Measurements from ENCODE around the gene ASB5.
A peak's percentile ranks its signal among the peaks of the same experiment; 100 is the strongest.

The ASB5 gene

GRCh38 chr4:176210579-176211296, 58.3 kb downstream of the ASB5 start:
- DNase-seq: no peak

DNA sequence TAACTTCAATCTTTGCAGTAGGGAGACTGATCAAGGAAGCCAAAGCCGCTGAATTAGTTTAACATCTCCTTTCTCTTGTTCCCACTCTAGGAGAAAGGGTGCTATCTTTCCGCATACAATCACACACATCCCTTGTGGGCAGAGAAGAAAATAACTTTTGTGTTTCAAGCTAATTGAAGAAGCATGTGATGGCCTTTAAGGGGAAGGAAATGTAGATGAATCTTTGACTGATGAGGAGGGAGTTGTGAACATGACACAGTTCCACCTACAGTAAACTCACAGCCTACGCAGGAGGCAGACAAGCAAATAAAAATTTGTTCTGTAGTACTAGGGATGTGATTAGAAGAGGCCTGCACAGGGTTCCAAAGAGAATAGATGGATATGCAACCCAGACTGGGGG, 58.9 kb downstream of the ASB5 start:
- no peak for DNase-seq

DNA sequence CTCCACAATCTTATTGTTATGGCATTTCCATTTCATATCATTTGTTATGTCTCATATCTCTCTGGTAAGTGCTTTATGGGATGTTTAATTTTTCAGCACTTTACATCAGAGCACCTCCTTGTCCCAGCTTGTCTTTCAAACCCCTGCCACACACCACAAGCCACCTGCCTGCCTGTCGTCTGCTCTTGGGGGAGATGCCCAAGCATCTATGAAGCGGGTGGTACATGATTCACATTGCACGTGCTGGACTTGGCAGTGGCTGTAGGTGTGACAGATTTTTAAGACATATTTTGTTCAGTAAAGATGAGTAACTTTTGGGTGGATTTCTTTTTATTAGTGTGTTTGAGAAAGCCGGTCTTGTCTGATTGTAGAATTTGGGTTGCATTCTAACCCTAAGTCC, 59.5 kb downstream of the ASB5 start:
- DNase-seq: no peak

- DNase-seq: no peak
Observed at GRCh38 chr4:176207839-176208238, 61.2 kb downstream of the ASB5 start.

DNA sequence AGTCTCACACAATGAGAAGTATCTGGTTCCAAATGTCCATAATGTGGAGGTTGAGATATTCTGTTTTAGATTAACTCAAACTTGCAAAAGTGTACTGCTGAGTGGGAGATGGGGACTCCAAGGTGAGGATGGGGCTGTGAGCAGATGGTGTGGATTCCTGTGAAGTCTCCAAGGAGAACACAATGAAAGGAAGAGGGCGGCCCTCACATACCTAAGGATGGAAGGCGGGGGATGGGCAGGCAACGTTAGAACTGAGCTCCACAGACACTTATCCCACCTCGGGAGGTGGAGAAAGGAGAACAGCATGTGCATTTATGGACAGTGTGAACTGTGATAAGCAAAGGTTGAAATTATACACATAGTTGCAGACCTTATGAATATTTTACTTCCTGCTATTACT, 63.7 kb downstream of the ASB5 start:
- DNase-seq: no peak

GRCh38 chr4:176198316-176198903, 70.6 kb downstream of the ASB5 start:
- no peak for DNase-seq

- DNase-seq: peak; percentile 93
Observed at GRCh38 chr4:176195184-176195978, 73.6 kb downstream of the ASB5 start, which contains the start of gene SPATA4. Gene SPATA4, minus strand, starts transcription at chr4:176195585. Its CDS starts 23 bp downstream, at chr4:176195562.

DNA sequence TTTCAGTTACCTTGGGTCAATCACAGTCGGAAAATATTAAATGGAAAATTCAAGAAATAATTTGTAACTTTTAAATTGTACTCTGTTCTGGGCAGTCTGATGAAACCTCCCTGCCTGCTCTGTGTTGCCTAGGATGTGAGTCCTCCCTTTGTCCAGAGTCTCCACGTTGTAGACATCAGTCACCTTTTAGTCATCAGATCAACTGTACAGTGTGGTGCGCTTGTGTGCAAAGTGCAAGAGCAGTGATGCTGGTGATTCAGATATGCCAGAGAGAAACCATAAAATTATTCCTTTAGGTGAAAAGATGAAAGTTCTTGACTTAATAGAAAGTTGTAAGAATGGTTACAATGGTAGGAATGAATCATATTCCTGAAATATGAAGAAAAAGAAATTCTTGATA, 75.1 kb downstream of the ASB5 start:
- DNase-seq: no peak

DNA sequence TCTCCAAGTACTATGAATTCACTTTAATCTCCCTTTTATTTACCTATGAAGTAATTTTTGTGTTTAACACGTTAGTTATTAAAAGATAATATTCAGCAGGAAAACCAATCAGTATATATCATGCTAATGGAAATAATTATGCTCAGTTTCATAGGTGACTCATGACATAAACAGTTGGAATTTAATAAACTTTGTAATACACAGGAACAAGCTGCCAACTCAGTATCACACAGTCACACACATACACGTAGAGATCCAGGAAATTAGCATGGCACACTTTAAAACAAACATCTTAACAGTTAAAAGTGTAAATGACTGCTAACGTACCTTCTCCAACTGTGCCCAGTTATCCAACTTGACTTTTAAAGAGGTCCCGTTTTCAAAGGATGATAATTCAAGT, 75.9 kb downstream of the ASB5 start:
- no peak for DNase-seq

- DNase-seq: no peak
Observed at GRCh38 chr4:176191974-176192373, 77.0 kb downstream of the ASB5 start.

DNA sequence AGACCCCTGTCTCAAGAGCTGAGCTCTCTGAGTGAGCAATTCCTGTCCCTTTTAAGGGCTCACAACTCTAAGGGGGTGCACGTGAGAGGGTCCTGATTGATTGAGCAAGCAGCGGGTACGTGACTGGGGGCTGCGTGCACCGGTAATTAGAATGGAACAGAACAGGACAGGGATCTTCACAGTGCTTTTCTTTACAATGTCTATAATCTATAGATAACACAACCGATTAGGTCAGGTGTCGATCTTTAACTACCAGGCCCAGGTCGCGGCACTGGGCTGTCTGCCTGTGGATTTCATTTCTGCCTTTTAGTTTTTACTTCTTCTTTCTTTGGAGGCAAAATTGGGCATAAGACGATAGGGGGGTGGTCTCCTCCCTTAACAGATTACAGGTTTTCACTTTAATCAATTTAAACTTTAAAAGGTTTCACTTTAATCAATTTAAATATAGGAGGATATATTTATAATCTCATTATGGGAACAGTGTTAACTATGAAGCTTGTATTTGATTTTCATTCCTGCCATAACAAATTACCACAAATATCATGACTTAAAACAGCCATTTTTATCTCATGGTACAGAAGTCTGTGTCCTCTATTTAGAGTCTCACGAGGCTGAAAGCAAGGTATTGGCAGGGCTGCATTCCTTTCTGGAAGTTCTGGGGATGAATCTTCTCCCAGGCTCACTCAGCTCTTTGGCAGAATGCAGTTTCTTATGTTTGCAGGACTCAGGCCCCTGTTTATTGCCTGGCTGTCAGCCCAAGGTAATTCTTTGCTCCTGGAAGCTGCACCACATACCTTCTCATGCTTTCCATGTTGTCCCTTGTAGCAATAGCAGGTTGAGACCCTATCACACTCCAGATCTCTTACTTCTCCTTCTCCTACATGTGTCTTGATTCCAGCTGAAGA, 78.9 kb downstream of the ASB5 start:
- no peak for DNase-seq

- DNase-seq: no peak
Observed at GRCh38 chr4:176188654-176189053, 80.4 kb downstream of the ASB5 start.

DNA sequence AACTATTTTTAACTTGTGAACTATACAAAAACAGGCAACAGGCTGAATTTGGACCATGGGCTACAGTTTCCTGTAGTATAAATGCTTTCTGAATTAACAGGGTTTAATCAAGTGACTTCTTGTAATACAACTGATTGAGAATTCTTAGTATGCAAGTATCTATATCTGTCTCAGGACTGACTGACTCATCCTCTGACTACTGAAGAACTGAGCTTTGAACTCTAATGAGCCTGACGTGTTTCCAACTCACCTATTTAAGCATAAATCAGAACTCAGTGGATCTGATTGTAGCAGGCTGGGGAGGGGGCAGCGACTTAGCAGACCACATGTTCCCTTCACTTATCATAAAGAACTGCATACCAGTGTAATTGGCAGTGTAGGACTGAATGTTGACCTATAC, 81.4 kb downstream of the ASB5 start:
- DNase-seq: no peak

DNA sequence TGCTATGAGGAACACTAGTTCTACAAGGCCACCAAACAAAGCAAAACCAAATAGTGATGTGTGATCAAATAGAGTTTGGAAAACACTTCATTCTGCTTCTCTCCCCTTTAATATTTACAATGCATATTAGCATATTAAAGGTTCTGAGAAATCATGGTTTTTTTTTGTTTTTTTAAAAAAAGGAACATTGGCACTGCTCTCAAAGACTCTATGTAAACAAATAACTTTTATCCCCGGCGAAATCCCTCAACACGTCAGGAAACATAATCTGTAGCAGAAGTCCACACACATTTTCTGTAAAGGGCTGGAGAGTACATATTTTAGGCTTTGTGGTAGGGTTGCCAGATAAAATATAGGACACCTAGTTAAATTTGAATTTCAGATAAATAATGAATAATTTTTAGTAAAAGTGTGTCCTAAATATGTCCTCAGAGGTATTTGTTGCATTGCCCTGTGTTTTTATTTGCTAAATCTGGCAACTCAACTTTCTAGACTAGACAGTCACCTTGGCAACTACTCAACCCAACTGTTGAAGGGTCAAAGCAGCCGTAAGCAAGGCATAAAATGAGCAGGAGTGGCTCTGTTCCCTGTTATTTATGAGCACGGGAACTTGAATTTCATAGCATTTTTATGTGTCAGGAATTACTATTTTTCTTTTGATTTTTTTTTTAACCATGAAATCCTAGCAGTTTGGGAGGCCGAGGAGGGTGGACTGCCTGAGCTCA, 82.2 kb downstream of the ASB5 start:
- DNase-seq: no peak

- no peak for DNase-seq
Observed at GRCh38 chr4:176186067-176186466, 83.0 kb downstream of the ASB5 start.

GRCh38 chr4:176185051-176185450, 84.0 kb downstream of the ASB5 start:
- DNase-seq: no peak
